Left ventricle myocardium inferior (tissue), 1 donor: ENCODE measurements around the gene NPPB. TPM values are rescaled to one million over a fixed set of nuclear protein-coding genes. Genes with fewer than 3 reads are reported as not detected.

Source experiments
- DNase-seq: peaks from one replicate; pipeline ENCODE4 v3.0.0-alpha.2; 2020
- H3K27ac ChIP-seq: fragments of 200-600 bp; replicated peaks from 2 replicates; pipeline ENCODE4 v1.8.0; 2021
- H3K27me3 ChIP-seq: fragments of 200-600 bp; 2 replicates; pipeline ENCODE4 v1.8.0; 2021; ENCODE audit warnings: low read depth
- H3K36me3 ChIP-seq: fragments of 200-600 bp; 2 replicates; pipeline ENCODE4 v1.8.0; 2021
- H3K4me1 ChIP-seq: fragments of 200-600 bp; 2 replicates; pipeline ENCODE4 v1.8.0; 2021
- H3K4me3 ChIP-seq: fragments of 200-600 bp; 2 replicates; pipeline ENCODE4 v1.8.0; 2021; ENCODE audit warnings: mild to moderate bottlenecking, moderate library complexity
- H3K9me3 ChIP-seq: fragments of 200-600 bp; replicated peaks from 2 replicates; pipeline ENCODE4 v1.8.0; 2021
- CTCF ChIP-seq: fragments of 200-600 bp; IDR thresholded peaks from 2 replicates; pipeline ENCODE4 v1.8.0; 2021; ENCODE audit warnings: antibody characterized with exemption, mild to moderate bottlenecking, borderline replicate concordance
- intact Hi-C: fragments of 100-400 bp; cut with micrococcal nuclease; formaldehyde crosslinking; loops from one replicate; pipeline ENCODE4 v1.11.0; 2022
- total RNA-seq: library from RNA; stranded (reverse); fragmentation: NEBNext Ultra II Directional; extraction: Animal tissue kit (Norgen Biotek cat#: 25700); gene quantifications from one replicate; pipeline ENCODE4 v1.2.1, GENCODE V29; 2021
- donor health status: DM: no; HTN: yes; CAD: no; lungs with severe emphysema.

Gene NPPB
- total RNA-seq, 1 donor from 2014 or later, result 119 TPM

GRCh38 chr1:11845641-11846335, 13.0 kb downstream of the NPPB start:
- Histone ChIP-seq H3K27me3 (peaks cover 6% of the 10 kb centered on the region), H3K36me3 (peaks cover 25% of the 10 kb centered on the region), H3K4me3 (no peak overlapping the region), H3K27ac (no peak overlapping the region), H3K4me1 (peaks cover 30% of the 10 kb centered on the region), H3K9me3 (no peaks in the 10 kb centered on the region)
- TF ChIP-seq CTCF, result no peak
- DNase-seq, result no peak
- intact Hi-C loops, result no loop called here

GRCh38 chr1:11842154-11843041, 16.3 kb downstream of the NPPB start:
- H3K4me3 ChIP-seq, result no peak overlapping the region
- no peaks in the 10 kb centered on the region for H3K9me3 ChIP-seq
- H3K4me1 ChIP-seq, result peaks cover 22% of the 10 kb centered on the region
- no peak for TF ChIP-seq CTCF
- intact Hi-C loops, result no loop called here
- peaks cover 57% of the 10 kb centered on the region for H3K36me3 ChIP-seq
- DNase-seq, result peak; percentile 39
- no peaks in the 10 kb centered on the region for H3K27me3 ChIP-seq
- H3K27ac ChIP-seq, result peak overlapping the region; percentile 46

- peaks cover 66% of the 10 kb centered on the region for H3K36me3 ChIP-seq
- intact Hi-C loops, result no loop called here
- no peak for DNase-seq
- TF ChIP-seq CTCF, result no peak
- H3K4me1 ChIP-seq, result peaks cover 22% of the 10 kb centered on the region
- no peaks in the 10 kb centered on the region for H3K9me3 ChIP-seq
- no peaks in the 10 kb centered on the region for H3K27me3 ChIP-seq
- peak overlapping the region; percentile 46 for H3K27ac ChIP-seq
- no peak overlapping the region for H3K4me3 ChIP-seq
These were observed 17.2 kb downstream of the NPPB start for GRCh38 chr1:11841245-11842153.

- H3K36me3 ChIP-seq, result peaks cover 80% of the 10 kb centered on the region
- intact Hi-C loops, result loop anchor here (5.0 kb wide), 1 partner anchor 52 kb away; no protein-coding TSS in a partner anchor
- H3K9me3 ChIP-seq, result no peaks in the 10 kb centered on the region
- H3K27me3 ChIP-seq, result no peaks in the 10 kb centered on the region
- no peak for DNase-seq
- TF ChIP-seq CTCF, result no peak
- peak overlapping the region; percentile 5 for H3K27ac ChIP-seq
- no peak overlapping the region for H3K4me3 ChIP-seq
- H3K4me1 ChIP-seq, result peaks cover 22% of the 10 kb centered on the region
These were observed 18.7 kb downstream of the NPPB start for GRCh38 chr1:11839727-11840705.
